Measurements from ENCODE around the gene PYGB. TPM values are rescaled to one million over a fixed set of nuclear protein-coding genes. Genes with fewer than 3 reads are reported as not detected.

The PYGB gene
- 117 TPM for total RNA-seq

DNA sequence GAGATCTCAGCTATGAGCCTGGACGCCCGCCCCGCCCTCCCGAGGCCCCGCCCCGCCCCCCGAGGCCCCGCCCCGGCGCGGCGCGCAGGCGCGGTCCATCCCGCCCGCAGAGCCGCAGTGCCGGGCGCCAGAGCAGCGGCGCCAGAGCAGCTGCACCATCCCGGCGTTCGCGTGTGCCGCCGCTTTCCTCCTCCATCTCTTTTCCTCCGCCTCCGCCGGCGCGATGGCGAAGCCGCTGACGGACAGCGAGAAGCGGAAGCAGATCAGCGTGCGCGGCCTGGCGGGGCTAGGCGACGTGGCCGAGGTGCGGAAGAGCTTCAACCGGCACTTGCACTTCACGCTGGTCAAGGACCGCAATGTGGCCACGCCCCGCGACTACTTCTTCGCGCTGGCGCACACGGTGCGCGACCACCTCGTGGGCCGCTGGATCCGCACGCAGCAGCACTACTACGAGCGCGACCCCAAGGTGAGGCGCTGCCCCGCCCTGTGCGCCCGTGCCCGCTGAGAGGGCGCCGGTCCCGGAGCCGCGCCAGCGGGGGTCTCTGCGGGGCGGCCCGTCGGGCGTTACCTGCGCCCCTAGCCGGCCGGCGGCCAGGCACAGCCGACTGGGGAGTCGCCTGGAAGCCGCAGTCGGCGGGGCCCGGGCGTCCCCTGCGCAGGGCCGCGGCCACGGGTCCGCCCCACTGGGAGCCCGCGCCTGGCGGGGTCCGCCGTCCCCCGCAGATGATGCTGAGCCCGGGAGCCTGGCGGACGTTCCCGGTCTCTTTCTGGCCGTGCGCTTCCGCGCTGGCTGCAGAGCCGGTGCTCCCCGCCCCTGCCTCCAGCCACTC lies at the start of gene PYGB:
Gene PYGB, plus strand, starts transcription at position 130 of the 830 bp plus-strand sequence. Its CDS starts 94 bp downstream, at position 224.
- intact Hi-C loops (cut with DNase I), result loop anchor here (10.0 kb wide), 1 partner anchor 53 kb away; the partner anchor contains the start of gene ENTPD6
- H3K36me3 ChIP-seq, result no peaks in the 10 kb centered on the region
- H3K27ac ChIP-seq, result peak within 1 kb of the TSS; percentile 89
- no peaks in the 10 kb centered on the region for H3K9me3 ChIP-seq
- H3K4me3 ChIP-seq, result peak within 1 kb of the TSS; percentile 88 to 95
- TF ChIP-seq, protein P1, sequence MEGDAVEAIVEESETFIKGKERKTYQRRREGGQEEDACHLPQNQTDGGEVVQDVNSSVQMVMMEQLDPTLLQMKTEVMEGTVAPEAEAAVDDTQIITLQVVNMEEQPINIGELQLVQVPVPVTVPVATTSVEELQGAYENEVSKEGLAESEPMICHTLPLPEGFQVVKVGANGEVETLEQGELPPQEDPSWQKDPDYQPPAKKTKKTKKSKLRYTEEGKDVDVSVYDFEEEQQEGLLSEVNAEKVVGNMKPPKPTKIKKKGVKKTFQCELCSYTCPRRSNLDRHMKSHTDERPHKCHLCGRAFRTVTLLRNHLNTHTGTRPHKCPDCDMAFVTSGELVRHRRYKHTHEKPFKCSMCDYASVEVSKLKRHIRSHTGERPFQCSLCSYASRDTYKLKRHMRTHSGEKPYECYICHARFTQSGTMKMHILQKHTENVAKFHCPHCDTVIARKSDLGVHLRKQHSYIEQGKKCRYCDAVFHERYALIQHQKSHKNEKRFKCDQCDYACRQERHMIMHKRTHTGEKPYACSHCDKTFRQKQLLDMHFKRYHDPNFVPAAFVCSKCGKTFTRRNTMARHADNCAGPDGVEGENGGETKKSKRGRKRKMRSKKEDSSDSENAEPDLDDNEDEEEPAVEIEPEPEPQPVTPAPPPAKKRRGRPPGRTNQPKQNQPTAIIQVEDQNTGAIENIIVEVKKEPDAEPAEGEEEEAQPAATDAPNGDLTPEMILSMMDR (IDR thresholded peaks at IDR 0.05), result no peak
- TF ChIP-seq POLR2A (IDR thresholded peaks at IDR 0.05) (peak; percentile 32 to 85), POLR2AphosphoS5 (IDR thresholded peaks at IDR 0.05; ENCODE audit: insufficient read depth in 1 of 2, low read depth in 1 of 2) (peak in 1 of 2 donors; percentile 95)
- peaks cover 50% of the 10 kb centered on the region for H3K4me1 ChIP-seq
- no peaks in the 10 kb centered on the region for H3K27me3 ChIP-seq
- no peak for DNase-seq (ENCODE audit: extremely low spot score in 2 of 2)

DNA sequence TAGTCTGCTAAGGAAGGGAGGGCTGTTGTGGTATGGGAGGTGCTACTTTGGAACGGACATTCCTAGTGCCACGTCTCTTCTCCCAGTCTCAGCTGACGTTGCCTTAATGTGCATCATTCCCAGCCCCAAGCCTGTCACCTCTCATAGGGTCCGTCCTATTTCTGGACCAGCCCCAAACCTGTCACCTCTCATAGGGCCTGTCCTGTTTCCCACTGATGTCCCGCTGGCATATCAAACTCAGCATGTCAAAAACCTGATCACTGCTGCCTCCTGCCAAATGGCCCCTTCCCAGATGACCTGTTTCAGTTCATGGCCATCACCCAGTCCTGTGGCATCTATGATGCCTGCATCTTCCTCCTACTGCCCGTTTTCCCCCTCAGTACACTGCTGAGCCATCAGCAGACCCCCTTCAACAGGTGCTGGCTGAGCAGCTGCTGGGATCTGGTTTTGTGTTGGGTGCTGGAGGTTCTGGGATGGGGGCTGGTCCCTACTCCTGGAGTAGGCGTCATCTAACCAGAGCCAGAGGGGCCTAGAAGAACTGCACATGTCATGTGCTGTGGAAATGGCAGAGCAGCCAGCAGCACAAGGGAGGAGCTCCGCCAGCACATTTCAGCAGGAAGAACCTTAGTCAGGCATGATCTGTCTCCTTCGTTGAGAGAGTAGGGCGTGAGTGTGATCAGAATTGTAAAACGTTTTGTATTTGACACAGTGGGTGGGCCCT lies 49.1 kb upstream of the PYGB start:
- intact Hi-C loops (cut with DNase I), result loop anchor here (10.0 kb wide), 1 partner anchor 46 kb away; the partner anchor contains the start of gene PYGB
- H3K27ac ChIP-seq, result no peak overlapping the region
- H3K27me3 ChIP-seq, result no peaks in the 10 kb centered on the region
- TF ChIP-seq POLR2AphosphoS5 (IDR thresholded peaks at IDR 0.05; ENCODE audit: insufficient read depth in 1 of 2, low read depth in 1 of 2), result no peak
- no peak for TF ChIP-seq POLR2A (IDR thresholded peaks at IDR 0.05)
- TF ChIP-seq, protein P1 (IDR thresholded peaks at IDR 0.05), result no peak
- no peak overlapping the region for H3K4me3 ChIP-seq
- DNase-seq (ENCODE audit: extremely low spot score in 2 of 2), result peak in 1 of 2 donors; percentile 83
- H3K4me1 ChIP-seq, result peaks cover 36% of the 10 kb centered on the region
- no peaks in the 10 kb centered on the region for H3K36me3 ChIP-seq
- H3K9me3 ChIP-seq, result no peaks in the 10 kb centered on the region

DNA sequence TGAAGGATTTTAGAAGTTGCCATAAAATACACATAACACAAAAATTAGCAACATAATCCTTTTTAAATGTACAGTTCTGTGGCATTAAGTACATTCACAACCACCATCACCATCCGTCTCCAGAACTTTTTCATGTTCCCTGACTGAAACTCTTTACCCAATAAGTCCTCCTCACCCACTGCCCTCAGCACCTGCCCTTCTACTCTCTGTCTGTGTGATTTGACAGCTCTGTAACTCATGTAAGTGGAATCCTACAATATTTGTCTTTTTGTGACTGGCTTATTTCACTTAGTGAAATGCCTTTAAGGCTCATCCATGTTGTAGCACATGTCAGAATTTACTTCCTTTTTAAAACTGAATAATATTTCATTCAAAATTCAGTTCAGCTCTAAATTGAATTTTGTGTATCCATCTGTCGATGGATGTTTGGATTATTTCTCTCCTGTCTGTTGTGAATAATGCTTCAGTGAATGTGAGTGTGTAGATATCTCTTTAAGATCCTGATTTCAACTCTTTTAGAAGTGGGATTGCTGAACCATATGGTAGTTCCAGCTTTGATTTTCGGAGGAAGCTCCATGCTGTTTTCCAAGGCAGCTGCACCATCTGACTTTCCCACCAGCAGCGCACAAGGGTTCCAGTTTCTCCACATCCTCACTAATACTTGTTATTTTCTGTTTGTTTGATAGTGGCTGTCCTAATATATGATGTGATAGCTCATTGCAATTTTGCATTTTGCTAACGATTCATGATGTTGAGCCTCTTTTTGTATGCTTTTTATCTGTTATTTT lies 48.2 kb upstream of the PYGB start:
- no peaks in the 10 kb centered on the region for H3K9me3 ChIP-seq
- no peak overlapping the region for H3K4me3 ChIP-seq
- DNase-seq (ENCODE audit: extremely low spot score in 2 of 2), result peak in 1 of 2 donors; percentile 67
- H3K27ac ChIP-seq, result no peak overlapping the region
- no peaks in the 10 kb centered on the region for H3K36me3 ChIP-seq
- no peak for TF ChIP-seq POLR2AphosphoS5 (IDR thresholded peaks at IDR 0.05; ENCODE audit: insufficient read depth in 1 of 2, low read depth in 1 of 2)
- H3K4me1 ChIP-seq, result peaks cover 36% of the 10 kb centered on the region
- H3K27me3 ChIP-seq, result no peaks in the 10 kb centered on the region
- intact Hi-C loops (cut with DNase I), result loop anchor here (10.0 kb wide), 1 partner anchor 45 kb away; the partner anchor contains the start of gene PYGB

DNA sequence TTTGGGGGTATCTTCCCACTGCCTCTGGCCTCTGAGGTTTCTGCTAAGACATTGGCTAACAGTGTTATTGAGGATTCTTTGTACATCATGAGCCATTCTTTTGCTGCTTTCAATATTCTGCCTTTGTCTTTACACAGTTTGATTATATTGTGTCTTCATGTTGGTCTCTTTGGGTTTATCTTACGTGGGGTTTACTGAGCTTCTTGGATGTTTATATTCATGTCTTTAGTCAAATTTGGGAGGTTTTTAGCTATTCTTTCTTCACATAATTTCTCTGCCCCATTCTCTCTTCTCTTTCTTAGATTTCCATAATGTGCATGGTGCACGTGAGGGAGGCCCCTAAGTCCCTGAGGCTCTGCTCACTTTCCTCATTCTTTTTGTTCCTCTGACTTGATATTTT lies 44.8 kb upstream of the PYGB start:
- Histone ChIP-seq H3K4me3 (no peak overlapping the region), H3K27ac (no peak overlapping the region), H3K4me1 (peaks cover 25% of the 10 kb centered on the region), H3K9me3 (no peaks in the 10 kb centered on the region), H3K27me3 (no peaks in the 10 kb centered on the region), H3K36me3 (no peaks in the 10 kb centered on the region)
- DNase-seq (ENCODE audit: extremely low spot score in 2 of 2), result no peak
- TF ChIP-seq POLR2A (IDR thresholded peaks at IDR 0.05) (no peak), POLR2AphosphoS5 (IDR thresholded peaks at IDR 0.05; ENCODE audit: insufficient read depth in 1 of 2, low read depth in 1 of 2) (no peak)
- intact Hi-C loops (cut with DNase I), result no loop called here

DNA sequence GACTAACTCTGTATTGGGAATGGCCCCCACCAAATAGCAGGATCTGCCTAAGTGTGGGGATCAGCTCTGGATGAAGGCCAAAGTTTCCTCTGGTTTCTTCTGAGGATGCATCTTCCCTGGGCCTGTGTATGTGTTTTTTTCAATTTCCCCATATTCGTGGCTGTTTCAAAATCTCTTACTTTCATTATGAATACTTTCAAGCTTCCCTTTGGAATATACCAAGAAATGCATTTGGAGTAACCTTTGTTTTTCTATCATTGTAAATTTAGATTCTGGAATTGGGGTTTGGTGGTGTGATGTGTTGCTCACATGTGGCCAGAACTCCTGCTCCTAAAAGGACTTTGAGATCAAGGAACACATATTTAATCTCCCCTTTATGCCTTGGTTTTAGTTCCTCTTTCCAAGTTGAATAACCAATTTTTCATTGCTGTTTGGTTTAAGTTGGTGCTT lies 44.0 kb upstream of the PYGB start:
- H3K9me3 ChIP-seq, result no peaks in the 10 kb centered on the region
- H3K36me3 ChIP-seq, result no peaks in the 10 kb centered on the region
- TF ChIP-seq, protein P1 (IDR thresholded peaks at IDR 0.05), result no peak
- no peak overlapping the region for H3K4me3 ChIP-seq
- no peak overlapping the region for H3K27ac ChIP-seq
- intact Hi-C loops (cut with DNase I), result no loop called here
- DNase-seq (ENCODE audit: extremely low spot score in 2 of 2), result no peak
- peaks cover 24% of the 10 kb centered on the region for H3K4me1 ChIP-seq
- H3K27me3 ChIP-seq, result no peaks in the 10 kb centered on the region
